Measurements from ENCODE around the gene LYZL2. TPM values are rescaled to one million over a fixed set of nuclear protein-coding genes. Genes with fewer than 3 reads are reported as not detected.

Gene LYZL2
- total and polyA plus RNA-seq, 9 of the 15 experiments (the other 6 are each of a cell fraction or from before 2014, with no cell fraction given) = not detected

- no TSS peak for BruUV-seq (replicated peaks)
These were observed 26.0 kb downstream of the LYZL2 start for GRCh38 chr10:30603589-30603988.

More at GRCh38 chr10:30603589-30603988, 26.0 kb downstream of the LYZL2 start:
- in situ Hi-C loops (cut with MboI) = loop anchor here (10.0 kb wide), 1 partner anchor 599 kb away; no protein-coding TSS in a partner anchor
- 51% methylated on average over 3 of the region's 3 CpGs for WGBS (ENCODE audit: insufficient coverage, low coverage, missing lambda C conversion rate)
- no peak overlapping the region for H3K4me3 ChIP-seq
- no peaks in the 10 kb centered on the region for H3K27me3 ChIP-seq (ENCODE audit: control insufficient read depth in 2 of 2, insufficient read depth in 2 of 2, low read length in 2 of 2)
- H3K9me1 ChIP-seq (ENCODE audit: control insufficient read depth, insufficient read depth, low read length) = no peaks in the 10 kb centered on the region
- H3K4me2 ChIP-seq (ENCODE audit: insufficient read depth, low read length) = no peak overlapping the region
- no peaks in the 10 kb centered on the region for H4K20me1 ChIP-seq (replicated peaks; ENCODE audit: control insufficient read depth, insufficient read depth, low read length)
- H3K36me3 ChIP-seq (ENCODE audit: control insufficient read depth, insufficient read depth, low read length) = no peaks in the 10 kb centered on the region
- intact Hi-C loops (cut with micrococcal nuclease) = no loop called here
- ChIA-PET POLR2A (no interaction called here), CTCF (ENCODE audit: low intra/inter-chr PET ratio) (no interaction called here)
- no peak overlapping the region for H2AFZ ChIP-seq (ENCODE audit: low read depth, low read length)
- FAIRE-seq (no peak), ATAC-seq (no peak), DNase-seq (ENCODE audit: extremely low read depth in 1 of 4, low spot score in 3 of 4) (no peak)
- H3K9me3 ChIP-seq (replicated peaks; ENCODE audit: control insufficient read depth, insufficient read depth, low read depth, low read length) = no peaks in the 10 kb centered on the region
- H3K9ac ChIP-seq (ENCODE audit: insufficient read depth in 1 of 2, low read depth in 2 of 2, low read length in 2 of 2) = no peak overlapping the region
- no peak overlapping the region for H3K27ac ChIP-seq (ENCODE audit: extremely low read depth, low read depth, low read length)
- H3K4me1 ChIP-seq (replicated peaks in 1 of 2; ENCODE audit: control insufficient read depth in 2 of 2, insufficient read depth in 2 of 2, low read length in 2 of 2) = peaks cover 8 to 12% of the 10 kb centered on the region in 2 experiments; a peak in 4 of 5 replicates
- no peak for TF ChIP-seq CREB1 (IDR thresholded peaks at IDR 0.05)
- TF ChIP-seq CREB1 (CRISPR knock-in tag; IDR thresholded peaks at IDR 0.05) = no peak
- no peak for TF ChIP-seq DEAF1 (CRISPR knock-in tag; IDR thresholded peaks at IDR 0.05)
- no peak for TF ChIP-seq L3MBTL2 (IDR thresholded peaks at IDR 0.05)
- no peak for TF ChIP-seq ATF7 (IDR thresholded peaks at IDR 0.05)
- TF ChIP-seq ZNF121 (CRISPR knock-in tag; conservative IDR thresholded peaks at IDR 0.05) = no peak
- TF ChIP-seq MBD2 (IDR thresholded peaks at IDR 0.05; ENCODE audit: borderline replicate concordance, low read depth) = no peak
- no peak for TF ChIP-seq DIDO1 (tag; IDR thresholded peaks at IDR 0.05; ENCODE audit: low read depth)
- TF ChIP-seq NFE2L1 (tag; IDR thresholded peaks at IDR 0.05; ENCODE audit: borderline replicate concordance, low read depth) = no peak
- no peak for TF ChIP-seq ZSCAN29 (IDR thresholded peaks at IDR 0.05)
- TF ChIP-seq CREB3L1 (IDR thresholded peaks at IDR 0.05; ENCODE audit: borderline replicate concordance, low read depth) = no peak
- TF ChIP-seq PHF20 (IDR thresholded peaks at IDR 0.05; ENCODE audit: partially characterized antibody) = no peak
- TF ChIP-seq ZNF253 (CRISPR knock-in tag; conservative IDR thresholded peaks at IDR 0.05) = no peak
- no peak for TF ChIP-seq CHD1 (IDR thresholded peaks at IDR 0.05; ENCODE audit: low read length)
- TF ChIP-seq HOXB6 (CRISPR knock-in tag; IDR thresholded peaks at IDR 0.05; ENCODE audit: borderline replicate concordance) = no peak
- TF ChIP-seq DACH1 (IDR thresholded peaks at IDR 0.05; ENCODE audit: partially characterized antibody) = no peak
- TF ChIP-seq MEIS2 (IDR thresholded peaks at IDR 0.05; ENCODE audit: partially characterized antibody) = no peak
- TF ChIP-seq TAF9B (IDR thresholded peaks at IDR 0.05; ENCODE audit: partially characterized antibody) = no peak
- no peak for TF ChIP-seq SIX5 (IDR thresholded peaks at IDR 0.05; ENCODE audit: borderline replicate concordance in 1 of 2, insufficient read depth in 1 of 2, low read depth in 1 of 2, low read length in 2 of 2)
- TF ChIP-seq ETV6 (IDR thresholded peaks at IDR 0.05; ENCODE audit: borderline replicate concordance in 1 of 2, low read depth in 2 of 2, low read length in 1 of 2) = no peak
- TF ChIP-seq ETV6 (CRISPR knock-in tag; IDR thresholded peaks at IDR 0.05; ENCODE audit: borderline replicate concordance) = no peak
- no peak for TF ChIP-seq RBM14 (IDR thresholded peaks at IDR 0.05; ENCODE audit: borderline replicate concordance, insufficient read depth, low read depth, low read length)
- H3K79me2 ChIP-seq (ENCODE audit: control insufficient read depth, insufficient read depth, low read length) = no peaks in the 10 kb centered on the region
